Measurements from ENCODE around the gene PLA2G2A. TPM values are rescaled to one million over a fixed set of nuclear protein-coding genes. Genes with fewer than 3 reads are reported as not detected.

Gene PLA2G2A
- total RNA-seq, 1 donor from 2014 or later = not detected

- no peaks in the 10 kb centered on the region for H3K36me3 Mint-ChIP-seq (ENCODE audit: low read depth, unreplicated experiment)
- Histone ChIP-seq H3K9ac (ENCODE audit: low read length) (no peak overlapping the region), H3K79me2 (ENCODE audit: insufficient read depth, low read length) (no peaks in the 10 kb centered on the region), H3K4me2 (ENCODE audit: low read length) (no peak overlapping the region), H3K27ac (ENCODE audit: low read depth, low read length) (no peak overlapping the region), H3K36me3 (ENCODE audit: insufficient read depth, low read length) (no peaks in the 10 kb centered on the region), H3K4me1 (ENCODE audit: insufficient read depth, low read length) (no peaks in the 10 kb centered on the region), H3K27me3 (ENCODE audit: insufficient read depth, low read length) (no peaks in the 10 kb centered on the region), H2AFZ (ENCODE audit: low read depth, low read length) (no peak overlapping the region), H3K4me3 (ENCODE audit: insufficient read depth, low read depth, low read length) (no peak overlapping the region), H4K20me1 (ENCODE audit: insufficient read depth, low read length) (no peaks in the 10 kb centered on the region), H3K9me3 (ENCODE audit: insufficient read depth, low read depth, low read length) (peaks cover 8% of the 10 kb centered on the region)
- H3K27ac Mint-ChIP-seq (ENCODE audit: unreplicated experiment) = no peak overlapping the region
- no peak overlapping the region for H3K4me3 Mint-ChIP-seq (ENCODE audit: unreplicated experiment)
- FAIRE-seq (no peak), DNase-seq (ENCODE audit: low read depth) (no peak)
- peaks cover 18% of the 10 kb centered on the region for H3K9me3 Mint-ChIP-seq (ENCODE audit: unreplicated experiment)
- peaks cover 10% of the 10 kb centered on the region for H3K27me3 Mint-ChIP-seq (ENCODE audit: low read depth, unreplicated experiment)
- H3K4me1 Mint-ChIP-seq (ENCODE audit: low read depth, unreplicated experiment) = peaks cover 3% of the 10 kb centered on the region
- TF ChIP-seq, protein P1, sequence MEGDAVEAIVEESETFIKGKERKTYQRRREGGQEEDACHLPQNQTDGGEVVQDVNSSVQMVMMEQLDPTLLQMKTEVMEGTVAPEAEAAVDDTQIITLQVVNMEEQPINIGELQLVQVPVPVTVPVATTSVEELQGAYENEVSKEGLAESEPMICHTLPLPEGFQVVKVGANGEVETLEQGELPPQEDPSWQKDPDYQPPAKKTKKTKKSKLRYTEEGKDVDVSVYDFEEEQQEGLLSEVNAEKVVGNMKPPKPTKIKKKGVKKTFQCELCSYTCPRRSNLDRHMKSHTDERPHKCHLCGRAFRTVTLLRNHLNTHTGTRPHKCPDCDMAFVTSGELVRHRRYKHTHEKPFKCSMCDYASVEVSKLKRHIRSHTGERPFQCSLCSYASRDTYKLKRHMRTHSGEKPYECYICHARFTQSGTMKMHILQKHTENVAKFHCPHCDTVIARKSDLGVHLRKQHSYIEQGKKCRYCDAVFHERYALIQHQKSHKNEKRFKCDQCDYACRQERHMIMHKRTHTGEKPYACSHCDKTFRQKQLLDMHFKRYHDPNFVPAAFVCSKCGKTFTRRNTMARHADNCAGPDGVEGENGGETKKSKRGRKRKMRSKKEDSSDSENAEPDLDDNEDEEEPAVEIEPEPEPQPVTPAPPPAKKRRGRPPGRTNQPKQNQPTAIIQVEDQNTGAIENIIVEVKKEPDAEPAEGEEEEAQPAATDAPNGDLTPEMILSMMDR (IDR thresholded peaks at IDR 0.05; ENCODE audit: insufficient read depth, low read depth, low read length) = no peak
- no peak for TF ChIP-seq EZH2 (IDR thresholded peaks at IDR 0.05; ENCODE audit: insufficient read depth, low read length)
Measured at GRCh38 chr1:19926296-19927129, 52.9 kb downstream of the PLA2G2A start.

Other genes starting within 250 kb of the PLA2G2A start
- gene TMCO4, start 179.7 kb downstream of the PLA2G2A start, total RNA-seq = 1.8 and 2.4 TPM in 2 replicates
- not detected in 2 replicates for gene RNF186, start 164.3 kb downstream of the PLA2G2A start, total RNA-seq
- 8.7 and 10.6 TPM in 2 replicates for gene OTUD3, start 97.2 kb downstream of the PLA2G2A start, total RNA-seq
- not detected in 2 replicates for gene PLA2G2E, start 56.0 kb downstream of the PLA2G2A start, total RNA-seq
- gene PLA2G5, start 90.6 kb upstream of the PLA2G2A start, total RNA-seq = not detected in 2 replicates
- not detected in 2 replicates for gene PLA2G2D, start 139.9 kb upstream of the PLA2G2A start, total RNA-seq
- 0.23 TPM in 1 of 2 replicates, not detected in the other for gene PLA2G2F, start 159.7 kb upstream of the PLA2G2A start, total RNA-seq
- gene UBXN10, start 206.5 kb upstream of the PLA2G2A start, total RNA-seq = 0.09 and 0.19 TPM in 2 replicates
- not detected in 2 replicates for gene PLA2G2C, start 206.9 kb upstream of the PLA2G2A start, total RNA-seq

Data from astrocyte (in vitro differentiated cells and primary cell).